Stimulated activated CD8-positive, alpha-beta memory T cell treated with anti-CD3 and anti-CD28 coated beads, Interleukin-2, amount 100 ng/mL, for 48 hours (primary cell): ENCODE data around the gene IMPDH2.

Experiments used
- DNase-seq, 2 donors: peaks; one replicate each; pipeline ENCODE4 v3.0.0-alpha.2; 2020; ENCODE audit warnings: low read depth in 2 of 2

Gene IMPDH2

GRCh38 chr3:48982686-48983085, 46.5 kb downstream of the IMPDH2 start:
- no peak for DNase-seq

- no peak for DNase-seq
Measured at GRCh38 chr3:48982016-48982415, 47.2 kb downstream of the IMPDH2 start.

- DNase-seq: no peak
Measured at GRCh38 chr3:48980295-48980694, 48.9 kb downstream of the IMPDH2 start.

GRCh38 chr3:48979451-48979850, 49.7 kb downstream of the IMPDH2 start:
- no peak for DNase-seq
